ENCODE data around the gene CERS4. TPM values are rescaled to one million over a fixed set of nuclear protein-coding genes. Genes with fewer than 3 reads are reported as not detected.

CERS4 gene
- total and polyA plus RNA-seq, 2 of the 8 experiments (the other 6 are each of a cell fraction or from before 2014, with no cell fraction given): 88.2 to 179 TPM

GRCh38 chr19:8262431-8262830, 53.3 kb downstream of the CERS4 start (continued):
- TF ChIP-seq JUN (IDR thresholded peaks at IDR 0.05; ENCODE audit: low read depth, low read length): no peak
- no peak for TF ChIP-seq TAF7 (optimal IDR thresholded peaks at IDR 0.05; ENCODE audit: borderline replicate concordance, low read depth, low read length)
